Transverse colon (tissue), 4 donors: ENCODE results near the gene C1QTNF1.

Experiments
- EP300 ChIP-seq: sonication (generic); formaldehyde crosslinking; IDR thresholded peaks from one replicate; pipeline ENCODE4 v1.6.1; 2017; ENCODE audit warnings: antibody characterized with exemption, low read depth
- POLR2A ChIP-seq: fragments of 450-650 bp; IDR thresholded peaks from one replicate; pipeline ENCODE4 v1.6.1; 2016; ENCODE audit warnings: antibody characterized with exemption, mild to moderate bottlenecking, moderate library complexity
- POLR2AphosphoS5 ChIP-seq, 3 donors: sonication (generic); formaldehyde crosslinking; IDR thresholded peaks; one replicate each; pipeline ENCODE4 v1.6.1; 2016; ENCODE audit warnings: antibody characterized with exemption in 3 of 3
- TF ChIP-seq, protein P1 (sequence below), 5 experiments: fragments of 200-600 bp in 3 of 5; fragments of 450-650 bp in 2 of 5; sonication (generic) in 3 of 5; IDR thresholded peaks; 1 replicate in 2 of 5; 2 replicates in 3 of 5; pipeline ENCODE4 v1.5.1; 2016 to 2017; ENCODE audit warnings: antibody characterized with exemption in 5 of 5, inconsistent platforms in 3 of 5, mild to moderate bottlenecking in 2 of 5, moderate library complexity in 1 of 5

- TF ChIP-seq, protein P1, sequence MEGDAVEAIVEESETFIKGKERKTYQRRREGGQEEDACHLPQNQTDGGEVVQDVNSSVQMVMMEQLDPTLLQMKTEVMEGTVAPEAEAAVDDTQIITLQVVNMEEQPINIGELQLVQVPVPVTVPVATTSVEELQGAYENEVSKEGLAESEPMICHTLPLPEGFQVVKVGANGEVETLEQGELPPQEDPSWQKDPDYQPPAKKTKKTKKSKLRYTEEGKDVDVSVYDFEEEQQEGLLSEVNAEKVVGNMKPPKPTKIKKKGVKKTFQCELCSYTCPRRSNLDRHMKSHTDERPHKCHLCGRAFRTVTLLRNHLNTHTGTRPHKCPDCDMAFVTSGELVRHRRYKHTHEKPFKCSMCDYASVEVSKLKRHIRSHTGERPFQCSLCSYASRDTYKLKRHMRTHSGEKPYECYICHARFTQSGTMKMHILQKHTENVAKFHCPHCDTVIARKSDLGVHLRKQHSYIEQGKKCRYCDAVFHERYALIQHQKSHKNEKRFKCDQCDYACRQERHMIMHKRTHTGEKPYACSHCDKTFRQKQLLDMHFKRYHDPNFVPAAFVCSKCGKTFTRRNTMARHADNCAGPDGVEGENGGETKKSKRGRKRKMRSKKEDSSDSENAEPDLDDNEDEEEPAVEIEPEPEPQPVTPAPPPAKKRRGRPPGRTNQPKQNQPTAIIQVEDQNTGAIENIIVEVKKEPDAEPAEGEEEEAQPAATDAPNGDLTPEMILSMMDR (IDR thresholded peaks at IDR 0.05): no peak
- no peak for TF ChIP-seq POLR2A
- TF ChIP-seq POLR2AphosphoS5 (IDR thresholded peaks at IDR 0.05): no peak
- no peak for TF ChIP-seq EP300
Observed at GRCh38 chr17:79080349-79080748, 56.4 kb downstream of the C1QTNF1 start.
